Esophagus muscularis mucosa (tissue), 4 donors: ENCODE data around the gene ANKRD23. TPM values are rescaled to one million over a fixed set of nuclear protein-coding genes. Genes with fewer than 3 reads are reported as not detected.
A peak's percentile ranks its signal among the peaks of the same experiment; 100 is the strongest.

ENCODE experiments used
- DNase-seq: peaks from one replicate; pipeline ENCODE4 v3.0.0-alpha.2; 2017; ENCODE audit errors: extremely low spot score
- H3K27ac ChIP-seq, 4 donors: fragments of 200-600 bp; sonication (generic); replicated peaks in 1 of 4; 1 replicate in 3 of 4; 2 replicates in 1 of 4; pipeline ENCODE4 v1.5.1; 2016 to 2019; ENCODE audit warnings: mild to moderate bottlenecking in 1 of 4
- H3K27me3 ChIP-seq, 4 donors: fragments of 200-600 bp; sonication (generic); one replicate each; pipeline versions ENCODE4 v1.5.1 to v1.6.0; 2016 to 2019
- H3K36me3 ChIP-seq, 4 donors: fragments of 200-600 bp; sonication (generic); one replicate each; pipeline ENCODE4 v1.5.1; 2016 to 2019
- H3K4me1 ChIP-seq, 4 donors: fragments of 200-600 bp; sonication (generic); one replicate each; pipeline ENCODE4 v1.5.1; 2016 to 2019
- H3K4me3 ChIP-seq, 4 donors: fragments of 200-600 bp; sonication (generic); 1 replicate in 2 of 4; 2 replicates in 2 of 4; pipeline ENCODE4 v1.5.1; 2016 to 2019; ENCODE audit warnings: mild to moderate bottlenecking in 4 of 4, moderate library complexity in 1 of 4
- H3K9me3 ChIP-seq, 4 donors: fragments of 200-600 bp; sonication (generic); 1 replicate in 3 of 4; 2 replicates in 1 of 4; pipeline ENCODE4 v1.5.1; 2016 to 2019
- CTCF ChIP-seq, 3 experiments: fragments of 200-600 bp in 2 of 3; fragments of 450-650 bp in 1 of 3; sonication (generic) in 2 of 3; IDR thresholded peaks; one replicate each; pipeline ENCODE4 v1.5.1; 2017 to 2019; ENCODE audit warnings: antibody characterized with exemption in 3 of 3, mild to moderate bottlenecking in 2 of 3, moderate library complexity in 1 of 3
- EP300 ChIP-seq: sonication (generic); formaldehyde crosslinking; IDR thresholded peaks from one replicate; pipeline ENCODE4 v1.6.1; 2017; ENCODE audit warnings: antibody characterized with exemption
- POLR2A ChIP-seq: fragments of 450-650 bp; IDR thresholded peaks from one replicate; pipeline ENCODE4 v1.6.1; 2017; ENCODE audit warnings: antibody characterized with exemption, moderate library complexity, mild to moderate bottlenecking, low read depth
- POLR2AphosphoS5 ChIP-seq, 2 donors: sonication (generic); formaldehyde crosslinking; IDR thresholded peaks; one replicate each; pipeline ENCODE4 v1.6.1; 2017; ENCODE audit warnings: antibody characterized with exemption in 2 of 2
- WGBS: methylation state at CpG from one replicate; pipeline ENCODE4 v1.1.5; 2018; 5-methylcytosine and 5-hydroxymethylcytosine counted together
- intact Hi-C: fragments of 100-400 bp; cut with DNase I; formaldehyde crosslinking; loops from one replicate; pipeline ENCODE4 v1.15.1; 2023
- total RNA-seq, 4 donors: library from RNA; depleted of rRNA; stranded (reverse); fragments of >200 nt; gene quantifications; one replicate each; pipeline versions ENCODE4 v1.1.0 to v1.2.1, GENCODE V29; 2016

The ANKRD23 gene
- total RNA-seq, 4 donors from 2014 or later = 2.2 to 6.0 (median 4.2) TPM

DNA sequence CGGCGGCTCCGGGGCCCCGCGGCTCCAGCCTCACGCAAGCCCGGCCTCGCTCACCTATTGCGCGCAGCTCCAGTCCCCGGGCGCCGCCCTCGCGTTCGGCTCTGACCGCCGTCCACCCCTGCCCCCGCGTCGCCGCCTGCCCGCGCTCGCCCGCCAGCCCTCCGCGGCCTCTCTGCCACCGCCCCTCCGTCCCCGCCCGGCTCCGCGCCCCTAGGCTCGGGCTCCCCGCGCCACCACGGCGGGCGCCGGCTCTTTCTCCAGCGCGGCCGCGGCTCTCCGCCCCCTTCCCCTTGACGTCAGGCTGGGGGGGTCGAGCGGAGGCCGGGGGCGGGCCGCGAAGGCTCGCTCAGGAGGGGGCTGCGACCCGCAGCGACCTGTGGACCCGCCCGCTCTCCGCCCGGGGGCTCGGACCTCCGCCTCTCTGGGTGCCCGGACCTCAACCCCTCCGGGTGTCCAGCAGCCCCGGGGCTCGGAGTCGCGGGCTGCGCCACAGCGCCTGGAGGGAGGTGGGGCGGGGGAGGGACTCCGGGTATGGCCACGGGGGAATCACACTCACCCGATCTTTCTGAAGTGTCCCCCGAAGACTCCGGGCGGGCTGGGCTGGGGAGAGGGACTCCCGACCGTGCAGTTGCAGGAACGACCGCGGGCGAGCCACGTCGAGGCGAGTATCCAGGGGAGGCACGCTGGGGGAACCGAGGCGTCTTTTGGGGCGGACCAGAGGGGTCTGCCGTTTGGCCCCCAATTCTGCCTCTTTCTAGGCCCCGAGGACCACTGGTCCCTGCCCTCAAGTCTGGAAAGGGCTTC lies 26.2 kb upstream of the ANKRD23 start, which contains the start of gene SEMA4C:
TSS of gene SEMA4C (minus strand) at position 259 of the 804 bp plus-strand sequence. CDS start 2,194 bp downstream, outside the sequence.
- intact Hi-C loops = loop anchor here (1.0 kb wide), 2 partner anchors 37 to 81 kb away; no protein-coding TSS in a partner anchor
- H3K4me1 ChIP-seq = peaks cover 47 to 81% (median 75%) of the 10 kb centered on the region in 4 donors
- no peak for DNase-seq
- H3K27ac ChIP-seq = peak within 1 kb of the TSS; percentile 98 to 100 (median 99)
- TF ChIP-seq EP300 = no peak
- no peak for TF ChIP-seq CTCF (IDR thresholded peaks at IDR 0.05)
- TF ChIP-seq POLR2AphosphoS5 (IDR thresholded peaks at IDR 0.05) = peak; percentile 85 to 90
- TF ChIP-seq POLR2A = peak; percentile 44
- peaks cover 8 to 28% (median 25%) of the 10 kb centered on the region in 4 donors for H3K36me3 ChIP-seq
- no peaks in the 10 kb centered on the region for H3K9me3 ChIP-seq
- no peaks in the 10 kb centered on the region for H3K27me3 ChIP-seq
- H3K4me3 ChIP-seq = peak within 1 kb of the TSS; percentile 89 to 99 (median 90)
- 0% methylated on average over 19 of the region's 93 CpGs for WGBS

GRCh38 chr2:96869281-96869821 lies 25.5 kb upstream of the ANKRD23 start:
- 0% methylated on average over 8 of the region's 64 CpGs for whole genome bisulfite sequencing
- H3K36me3 ChIP-seq = peaks cover 15 to 34% (median 32%) of the 10 kb centered on the region in 4 donors
- peaks cover 47 to 81% (median 75%) of the 10 kb centered on the region in 4 donors for H3K4me1 ChIP-seq
- TF ChIP-seq CTCF (IDR thresholded peaks at IDR 0.05) (no peak), POLR2AphosphoS5 (IDR thresholded peaks at IDR 0.05) (peak; percentile 71 to 74)
- no peaks in the 10 kb centered on the region for H3K27me3 ChIP-seq
- peak overlapping the region; percentile 89 to 99 (median 90) for H3K4me3 ChIP-seq
- peak overlapping the region; percentile 98 to 100 (median 99) for H3K27ac ChIP-seq
- H3K9me3 ChIP-seq = no peaks in the 10 kb centered on the region
- intact Hi-C loops = loop anchor here (1.0 kb wide), 1 partner anchor 38 kb away; no protein-coding TSS in a partner anchor
- no peak for DNase-seq

DNA sequence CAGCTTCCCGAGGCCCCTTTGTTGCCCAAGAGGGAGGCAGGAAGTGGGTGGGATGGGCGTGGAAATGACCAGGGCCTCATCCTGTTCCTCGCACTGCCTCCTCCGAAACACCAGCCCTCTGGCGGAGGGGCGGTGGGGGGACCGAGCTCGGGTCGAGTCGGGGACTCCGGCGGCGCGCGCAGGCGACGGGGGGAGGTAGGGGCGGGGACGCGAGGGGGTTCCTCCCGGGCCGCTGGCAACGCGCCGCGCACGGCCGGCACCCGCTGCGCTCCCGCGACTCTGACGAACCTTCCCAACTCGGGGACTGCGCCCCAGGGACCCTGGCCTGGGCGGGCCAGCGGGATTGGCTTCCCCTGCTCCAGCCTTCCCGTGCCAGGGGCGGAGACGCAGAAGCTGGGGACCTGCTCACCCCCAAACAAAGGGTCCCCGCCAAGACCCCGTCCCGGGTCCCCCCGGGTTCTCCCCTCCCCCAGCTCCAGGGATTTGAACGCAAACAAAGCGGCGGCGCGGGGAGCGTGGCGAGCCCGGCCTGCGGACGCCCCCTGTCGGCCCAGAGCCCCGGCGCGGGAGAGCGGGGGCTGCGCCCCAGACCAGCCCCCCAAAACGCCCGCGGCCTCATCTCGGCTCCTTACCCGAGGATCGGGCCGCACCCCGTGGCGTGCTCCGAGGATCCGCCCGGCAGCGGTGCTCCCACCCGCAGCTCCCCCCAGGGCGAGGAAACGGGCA lies 24.9 kb upstream of the ANKRD23 start:
- peaks cover 21 to 41% (median 38%) of the 10 kb centered on the region in 4 donors for H3K36me3 ChIP-seq
- H3K4me3 ChIP-seq = peak overlapping the region; percentile 89 to 99 (median 90)
- H3K9me3 ChIP-seq = no peaks in the 10 kb centered on the region
- DNase-seq = no peak
- TF ChIP-seq POLR2A = peak; percentile 33
- peak; percentile 43 to 64 (median 56) for TF ChIP-seq CTCF (IDR thresholded peaks at IDR 0.05)
- TF ChIP-seq POLR2AphosphoS5 (IDR thresholded peaks at IDR 0.05) = peak; percentile 84
- TF ChIP-seq EP300 = no peak
- intact Hi-C loops = loop anchor here (1.0 kb wide), 1 partner anchor 39 kb away; no protein-coding TSS in a partner anchor
- 0% methylated on average over 3 of the region's 76 CpGs for WGBS
- no peaks in the 10 kb centered on the region for H3K27me3 ChIP-seq
- H3K27ac ChIP-seq = peak overlapping the region; percentile 98 to 100 (median 99)
- peaks cover 44 to 81% (median 75%) of the 10 kb centered on the region in 4 donors for H3K4me1 ChIP-seq

- no peak for TF ChIP-seq POLR2AphosphoS5 (IDR thresholded peaks at IDR 0.05)
- TF ChIP-seq POLR2A = no peak
- TF ChIP-seq CTCF (IDR thresholded peaks at IDR 0.05) = no peak
- no peak for TF ChIP-seq EP300
- peaks cover 38 to 81% (median 75%) of the 10 kb centered on the region in 4 donors for H3K4me1 ChIP-seq
These were observed 24.1 kb upstream of the ANKRD23 start for GRCh38 chr2:96867756-96868554.

More at GRCh38 chr2:96867756-96868554, 24.1 kb upstream of the ANKRD23 start:
- Histone ChIP-seq H3K27me3 (no peaks in the 10 kb centered on the region), H3K36me3 (peaks cover 29 to 48% (median 46%) of the 10 kb centered on the region in 4 donors), H3K9me3 (no peaks in the 10 kb centered on the region), H3K4me3 (peak overlapping the region; percentile 89 to 99 (median 90)), H3K27ac (peak overlapping the region; percentile 98 to 100 (median 99))
- intact Hi-C loops = no loop called here
- 2% methylated on average over 12 of the region's 27 CpGs for WGBS
- no peak for DNase-seq
